ENCODE data around the gene VAPB. TPM values are rescaled to one million over a fixed set of nuclear protein-coding genes. Genes with fewer than 3 reads are reported as not detected.

The VAPB gene
- total RNA-seq, 3 donors from 2014 or later = 34.8 to 39.1 (median 35.9) TPM

GRCh38 chr20:58475466-58475865, 86.4 kb downstream of the VAPB start:
- Mint-ChIP-seq H3K9me3 (no peaks in the 10 kb centered on the region), H3K4me1 (ENCODE audit: low read depth) (no peaks in the 10 kb centered on the region), H3K4me3 (no peak overlapping the region), H3K27me3 (ENCODE audit: low read depth) (no peaks in the 10 kb centered on the region), H3K36me3 (ENCODE audit: insufficient read depth) (peaks cover 3% of the 10 kb centered on the region)
- ATAC-seq (no peak), DNase-seq (no peak)

GRCh38 chr20:58478141-58478805, 89.2 kb downstream of the VAPB start:
- no peak for DNase-seq
- Mint-ChIP-seq H3K4me3 (no peak overlapping the region), H3K36me3 (ENCODE audit: insufficient read depth) (peaks cover 3% of the 10 kb centered on the region), H3K27me3 (ENCODE audit: low read depth) (peaks cover 6% of the 10 kb centered on the region), H3K4me1 (ENCODE audit: low read depth) (peaks cover 4% of the 10 kb centered on the region), H3K9me3 (no peaks in the 10 kb centered on the region)
- ATAC-seq = no peak

GRCh38 chr20:58479726-58480440, 90.9 kb downstream of the VAPB start:
- DNase-seq (no peak), ATAC-seq (no peak)
- Mint-ChIP-seq H3K4me3 (no peak overlapping the region), H3K36me3 (ENCODE audit: insufficient read depth) (peaks cover 5% of the 10 kb centered on the region), H3K9me3 (no peaks in the 10 kb centered on the region), H3K27me3 (ENCODE audit: low read depth) (peaks cover 6% of the 10 kb centered on the region), H3K4me1 (ENCODE audit: low read depth) (peaks cover 4% of the 10 kb centered on the region)

GRCh38 chr20:58480551-58481336, 91.7 kb downstream of the VAPB start:
- Mint-ChIP-seq H3K27me3 (ENCODE audit: low read depth) (peaks cover 6% of the 10 kb centered on the region), H3K9me3 (peaks cover 5% of the 10 kb centered on the region), H3K4me3 (no peak overlapping the region), H3K36me3 (ENCODE audit: insufficient read depth) (peaks cover 5% of the 10 kb centered on the region), H3K4me1 (ENCODE audit: low read depth) (peaks cover 4% of the 10 kb centered on the region)
- no peak for ATAC-seq
- no peak for DNase-seq

GRCh38 chr20:58481481-58482021, 92.5 kb downstream of the VAPB start:
- peaks cover 7% of the 10 kb centered on the region for H3K36me3 Mint-ChIP-seq (ENCODE audit: insufficient read depth)
- peak; percentile 30 for DNase-seq
- peak; percentile 61 to 76 for ATAC-seq
- H3K9me3 Mint-ChIP-seq = peaks cover 13% of the 10 kb centered on the region
- H3K4me1 Mint-ChIP-seq (ENCODE audit: low read depth) = peaks cover 4% of the 10 kb centered on the region
- peaks cover 10% of the 10 kb centered on the region for H3K27me3 Mint-ChIP-seq (ENCODE audit: low read depth)
- H3K4me3 Mint-ChIP-seq = no peak overlapping the region

GRCh38 chr20:58482416-58482815, 93.4 kb downstream of the VAPB start:
- H3K9me3 Mint-ChIP-seq = peaks cover 13% of the 10 kb centered on the region
- peaks cover 7% of the 10 kb centered on the region for H3K36me3 Mint-ChIP-seq (ENCODE audit: insufficient read depth)
- no peak overlapping the region for H3K4me3 Mint-ChIP-seq
- no peak for DNase-seq
- peaks cover 4% of the 10 kb centered on the region for H3K4me1 Mint-ChIP-seq (ENCODE audit: low read depth)
- ATAC-seq = no peak
- H3K27me3 Mint-ChIP-seq (ENCODE audit: low read depth) = peaks cover 10% of the 10 kb centered on the region

- Mint-ChIP-seq H3K9me3 (peaks cover 13% of the 10 kb centered on the region), H3K4me1 (ENCODE audit: low read depth) (peaks cover 4% of the 10 kb centered on the region), H3K27me3 (ENCODE audit: low read depth) (peaks cover 10% of the 10 kb centered on the region), H3K36me3 (ENCODE audit: insufficient read depth) (peaks cover 7% of the 10 kb centered on the region), H3K4me3 (no peak overlapping the region)
- ATAC-seq (no peak), DNase-seq (no peak)
These were observed 94.0 kb downstream of the VAPB start for GRCh38 chr20:58483051-58483450.

- DNase-seq (no peak), ATAC-seq (no peak)
- Mint-ChIP-seq H3K4me1 (ENCODE audit: low read depth) (peaks cover 4% of the 10 kb centered on the region), H3K4me3 (no peak overlapping the region), H3K36me3 (ENCODE audit: insufficient read depth) (peaks cover 5% of the 10 kb centered on the region), H3K9me3 (peaks cover 13% of the 10 kb centered on the region), H3K27me3 (ENCODE audit: low read depth) (peaks cover 11% of the 10 kb centered on the region)
These were observed 94.4 kb downstream of the VAPB start for GRCh38 chr20:58483470-58483869.

- no peak for DNase-seq
- Mint-ChIP-seq H3K27me3 (ENCODE audit: low read depth) (peaks cover 17% of the 10 kb centered on the region), H3K4me3 (no peak overlapping the region), H3K36me3 (ENCODE audit: insufficient read depth) (peaks cover 3% of the 10 kb centered on the region), H3K4me1 (ENCODE audit: low read depth) (peaks cover 4% of the 10 kb centered on the region), H3K9me3 (peaks cover 19% of the 10 kb centered on the region)
- ATAC-seq = no peak
These were observed 96.4 kb downstream of the VAPB start for GRCh38 chr20:58485393-58485792.

GRCh38 chr20:58486207-58486606, 97.2 kb downstream of the VAPB start:
- peaks cover 19% of the 10 kb centered on the region for H3K9me3 Mint-ChIP-seq
- peaks cover 4% of the 10 kb centered on the region for H3K4me1 Mint-ChIP-seq (ENCODE audit: low read depth)
- H3K27me3 Mint-ChIP-seq (ENCODE audit: low read depth) = peaks cover 17% of the 10 kb centered on the region
- DNase-seq (no peak), ATAC-seq (no peak)
- no peak overlapping the region for H3K4me3 Mint-ChIP-seq
- peaks cover 3% of the 10 kb centered on the region for H3K36me3 Mint-ChIP-seq (ENCODE audit: insufficient read depth)

- Mint-ChIP-seq H3K27me3 (ENCODE audit: low read depth) (peaks cover 7% of the 10 kb centered on the region), H3K4me3 (no peak overlapping the region), H3K9me3 (peaks cover 6% of the 10 kb centered on the region), H3K4me1 (ENCODE audit: low read depth) (no peaks in the 10 kb centered on the region), H3K36me3 (ENCODE audit: insufficient read depth) (no peaks in the 10 kb centered on the region)
- DNase-seq = no peak
- no peak for ATAC-seq
These were observed 103.2 kb downstream of the VAPB start for GRCh38 chr20:58492074-58492718.

GRCh38 chr20:58492795-58493524, 103.9 kb downstream of the VAPB start:
- Mint-ChIP-seq H3K9me3 (peaks cover 6% of the 10 kb centered on the region), H3K4me1 (ENCODE audit: low read depth) (no peaks in the 10 kb centered on the region), H3K27me3 (ENCODE audit: low read depth) (peaks cover 7% of the 10 kb centered on the region), H3K36me3 (ENCODE audit: insufficient read depth) (no peaks in the 10 kb centered on the region), H3K4me3 (no peak overlapping the region)
- DNase-seq (no peak), ATAC-seq (no peak)

- Mint-ChIP-seq H3K4me3 (no peak overlapping the region), H3K27me3 (ENCODE audit: low read depth) (no peaks in the 10 kb centered on the region), H3K4me1 (ENCODE audit: low read depth) (no peaks in the 10 kb centered on the region), H3K36me3 (ENCODE audit: insufficient read depth) (no peaks in the 10 kb centered on the region), H3K9me3 (no peaks in the 10 kb centered on the region)
- no peak for DNase-seq
- no peak for ATAC-seq
These were observed 106.0 kb downstream of the VAPB start for GRCh38 chr20:58494923-58495622.

Data from activated T-cell treated with anti-CD3 and anti-CD28 coated beads, Interleukin-2, amount 50 U/mL, for 4 hours (primary cell).